Uterus (tissue), 4 donors: ENCODE results near the gene SLC48A1. TPM values are rescaled to one million over a fixed set of nuclear protein-coding genes. Genes with fewer than 3 reads are reported as not detected.

Experiments used
- DNase-seq, 2 donors: peaks; one replicate each; pipeline ENCODE4 v3.0.0-alpha.2; 2019 to 2020
- H3K27ac ChIP-seq, 2 donors: fragments of 200-600 bp; sonication (generic); 1 replicate in 1 of 2; 2 replicates in 1 of 2; pipeline ENCODE4 v1.5.1; 2016 to 2018
- H3K27me3 ChIP-seq, 2 donors: fragments of 200-600 bp; sonication (generic); one replicate each; pipeline ENCODE4 v1.5.1; 2018 to 2019; ENCODE audit warnings: control low read depth in 1 of 2
- H3K36me3 ChIP-seq, 2 donors: fragments of 200-600 bp; sonication (generic); one replicate each; pipeline ENCODE4 v1.5.1; 2019; ENCODE audit warnings: control low read depth in 1 of 2
- H3K4me1 ChIP-seq, 2 donors: fragments of 200-600 bp; sonication (generic); one replicate each; pipeline ENCODE4 v1.5.1; 2018 to 2019; ENCODE audit warnings: control low read depth in 1 of 2
- H3K4me3 ChIP-seq, 2 donors: fragments of 200-600 bp; sonication (generic); 1 replicate in 1 of 2; 2 replicates in 1 of 2; pipeline ENCODE4 v1.5.1; 2018 to 2019; ENCODE audit warnings: mild to moderate bottlenecking in 1 of 2
- H3K9me3 ChIP-seq, 2 donors: fragments of 200-600 bp; sonication (generic); one replicate each; pipeline ENCODE4 v1.5.1; 2019; ENCODE audit warnings: control low read depth in 1 of 2
- POLR2A ChIP-seq, 2 donors: fragments of 450-650 bp; IDR thresholded peaks; one replicate each; pipeline ENCODE4 v1.6.1; 2016; ENCODE audit warnings: antibody characterized with exemption in 2 of 2, mild to moderate bottlenecking in 1 of 2, moderate library complexity in 1 of 2
- intact Hi-C: fragments of 100-400 bp; cut with DNase I; formaldehyde crosslinking; loops from one replicate; pipeline ENCODE4 v1.15.1; 2023; ENCODE audit warnings: low total_unique reads
- total RNA-seq, 4 donors: library from RNA; depleted of rRNA in 3 of 4; stranded (reverse); fragments of >200 nt in 3 of 4; gene quantifications; one replicate each; pipeline versions ENCODE4 v1.1.0 to v1.2.4, GENCODE V29; 2014 to 2023
- TF ChIP-seq, protein P1 (sequence below), 4 experiments: fragments of 200-600 bp in 2 of 4; fragments of 450-650 bp in 2 of 4; sonication (generic) in 2 of 4; IDR thresholded peaks; one replicate each; pipeline ENCODE4 v1.5.1; 2016 to 2019; ENCODE audit warnings: antibody characterized with exemption in 4 of 4, mild to moderate bottlenecking in 2 of 4, moderate library complexity in 1 of 4
- donor health status: DM: yes; HTN: yes; CAD: no.

The SLC48A1 gene
- total RNA-seq, 4 donors from 2014 or later = 1.3 to 50.5 (median 15.4) TPM

DNA sequence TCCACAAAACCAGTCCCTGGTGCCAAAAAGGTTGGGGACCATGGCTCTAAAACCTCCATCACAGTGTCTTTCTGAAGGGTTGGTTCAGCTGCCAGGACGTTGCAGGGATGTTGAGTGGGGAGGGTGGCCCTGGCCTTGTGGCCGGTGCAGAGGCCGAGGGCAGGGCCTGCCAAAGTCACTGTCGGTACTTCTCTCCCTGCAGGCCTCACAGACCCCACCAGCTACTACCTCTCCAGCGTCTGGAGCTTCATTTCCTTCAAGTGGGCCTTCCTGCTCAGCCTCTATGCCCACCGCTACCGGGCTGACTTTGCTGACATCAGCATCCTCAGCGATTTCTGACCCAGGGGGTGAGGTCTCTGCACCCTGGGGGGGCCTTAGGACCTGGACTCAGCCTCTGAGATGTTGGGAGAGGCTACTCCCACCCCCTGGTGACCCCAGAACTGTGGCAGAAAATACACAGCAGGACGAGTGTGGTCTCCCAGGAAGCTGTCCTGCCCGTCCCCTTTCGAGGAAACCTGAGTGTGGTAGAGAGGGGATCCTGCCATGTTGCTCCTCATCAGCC lies 7.0 kb downstream of the SLC48A1 start:
- Histone ChIP-seq H3K27me3 (no peaks in the 10 kb centered on the region), H3K4me3 (no peak overlapping the region), H3K9me3 (no peaks in the 10 kb centered on the region), H3K4me1 (no peaks in the 10 kb centered on the region), H3K27ac (peak overlapping the region in 1 of 2 donors; percentile 28), H3K36me3 (no peaks in the 10 kb centered on the region)
- TF ChIP-seq POLR2A (IDR thresholded peaks at IDR 0.05) = no peak
- TF ChIP-seq, protein P1, sequence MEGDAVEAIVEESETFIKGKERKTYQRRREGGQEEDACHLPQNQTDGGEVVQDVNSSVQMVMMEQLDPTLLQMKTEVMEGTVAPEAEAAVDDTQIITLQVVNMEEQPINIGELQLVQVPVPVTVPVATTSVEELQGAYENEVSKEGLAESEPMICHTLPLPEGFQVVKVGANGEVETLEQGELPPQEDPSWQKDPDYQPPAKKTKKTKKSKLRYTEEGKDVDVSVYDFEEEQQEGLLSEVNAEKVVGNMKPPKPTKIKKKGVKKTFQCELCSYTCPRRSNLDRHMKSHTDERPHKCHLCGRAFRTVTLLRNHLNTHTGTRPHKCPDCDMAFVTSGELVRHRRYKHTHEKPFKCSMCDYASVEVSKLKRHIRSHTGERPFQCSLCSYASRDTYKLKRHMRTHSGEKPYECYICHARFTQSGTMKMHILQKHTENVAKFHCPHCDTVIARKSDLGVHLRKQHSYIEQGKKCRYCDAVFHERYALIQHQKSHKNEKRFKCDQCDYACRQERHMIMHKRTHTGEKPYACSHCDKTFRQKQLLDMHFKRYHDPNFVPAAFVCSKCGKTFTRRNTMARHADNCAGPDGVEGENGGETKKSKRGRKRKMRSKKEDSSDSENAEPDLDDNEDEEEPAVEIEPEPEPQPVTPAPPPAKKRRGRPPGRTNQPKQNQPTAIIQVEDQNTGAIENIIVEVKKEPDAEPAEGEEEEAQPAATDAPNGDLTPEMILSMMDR (IDR thresholded peaks at IDR 0.05) = no peak
- DNase-seq = no peak
- intact Hi-C loops = loop anchor here (5.0 to 10.0 kb wide), 2 partner anchors 55 to 63 kb away; no protein-coding TSS in a partner anchor

DNA sequence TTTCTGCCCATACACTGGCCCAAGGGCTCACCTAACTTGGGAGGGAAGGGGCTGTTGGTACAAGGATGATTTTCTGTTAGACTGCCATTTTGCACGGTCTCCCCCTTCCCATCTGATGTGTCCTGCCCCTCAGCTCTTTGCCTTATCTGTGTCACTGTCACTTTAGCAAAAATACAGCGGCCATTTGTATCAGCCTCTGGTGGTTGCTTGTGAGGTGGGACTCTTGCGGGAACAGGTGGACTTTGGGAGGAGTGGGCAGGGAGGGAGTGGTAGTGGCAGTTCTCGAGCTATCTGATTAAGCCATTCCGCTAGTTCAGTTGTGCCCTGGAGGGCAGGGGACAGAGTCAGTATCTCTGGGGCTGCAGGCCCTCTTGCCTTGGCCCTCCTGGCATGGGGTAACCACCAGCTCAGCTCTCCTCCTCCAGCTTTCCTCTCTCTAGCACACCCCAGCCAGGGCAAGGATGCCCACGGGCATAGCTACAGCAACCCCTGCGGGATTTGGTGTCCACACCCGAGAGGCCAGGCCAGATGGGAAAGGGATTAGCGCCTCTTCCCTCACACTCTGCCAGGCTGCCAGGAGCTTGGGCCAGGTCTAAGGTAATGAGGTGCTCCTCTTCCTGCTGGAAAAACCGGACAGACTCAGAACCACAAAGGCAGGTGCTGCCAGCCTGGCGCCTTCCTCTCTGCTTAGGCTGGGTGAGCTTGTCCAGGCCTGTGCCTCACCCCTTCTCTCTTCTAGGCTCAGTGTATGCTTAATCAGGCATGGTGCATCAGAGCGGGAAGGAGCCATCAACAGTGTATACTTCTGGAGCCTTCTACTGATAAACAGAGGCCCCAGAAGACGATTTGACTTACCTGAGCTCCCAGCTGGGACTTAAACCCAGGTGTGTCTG lies 8.7 kb downstream of the SLC48A1 start:
- Histone ChIP-seq H3K4me1 (no peaks in the 10 kb centered on the region), H3K27me3 (no peaks in the 10 kb centered on the region), H3K27ac (no peak overlapping the region), H3K36me3 (no peaks in the 10 kb centered on the region), H3K4me3 (no peak overlapping the region), H3K9me3 (no peaks in the 10 kb centered on the region)
- no peak for TF ChIP-seq POLR2A (IDR thresholded peaks at IDR 0.05)
- TF ChIP-seq, protein P1 (IDR thresholded peaks at IDR 0.05) = no peak
- DNase-seq = no peak
- intact Hi-C loops = loop anchor here (10.0 kb wide), 1 partner anchor 53 kb away; no protein-coding TSS in a partner anchor

DNA sequence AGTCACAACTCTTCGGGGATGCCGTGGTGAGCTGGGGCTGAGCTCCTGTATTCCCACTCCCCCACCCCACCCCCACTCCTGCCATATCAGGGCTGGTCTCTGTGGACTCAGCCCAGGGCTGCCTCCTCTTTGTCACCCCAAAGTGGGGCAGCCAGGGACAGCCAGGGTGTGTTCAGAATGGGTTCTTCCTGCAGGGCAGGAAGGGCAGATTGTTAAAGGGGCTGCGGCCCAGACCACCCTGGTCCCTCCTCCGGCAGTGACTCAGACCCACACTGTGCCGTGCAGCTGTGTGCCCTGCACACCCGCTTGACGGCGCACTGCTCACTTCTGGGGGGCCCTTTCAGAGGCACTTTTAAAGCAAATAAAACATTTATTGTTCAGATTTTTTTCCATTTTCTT lies 9.3 kb downstream of the SLC48A1 start:
- intact Hi-C loops = loop anchor here (10.0 kb wide), 1 partner anchor 52 kb away; no protein-coding TSS in a partner anchor
- no peak for DNase-seq
- H3K4me1 ChIP-seq = no peaks in the 10 kb centered on the region
- no peak overlapping the region for H3K4me3 ChIP-seq
- no peaks in the 10 kb centered on the region for H3K9me3 ChIP-seq
- no peaks in the 10 kb centered on the region for H3K27me3 ChIP-seq
- no peak overlapping the region for H3K27ac ChIP-seq
- H3K36me3 ChIP-seq = no peaks in the 10 kb centered on the region
- no peak for TF ChIP-seq POLR2A (IDR thresholded peaks at IDR 0.05)
- TF ChIP-seq, protein P1 (IDR thresholded peaks at IDR 0.05) = no peak

DNA sequence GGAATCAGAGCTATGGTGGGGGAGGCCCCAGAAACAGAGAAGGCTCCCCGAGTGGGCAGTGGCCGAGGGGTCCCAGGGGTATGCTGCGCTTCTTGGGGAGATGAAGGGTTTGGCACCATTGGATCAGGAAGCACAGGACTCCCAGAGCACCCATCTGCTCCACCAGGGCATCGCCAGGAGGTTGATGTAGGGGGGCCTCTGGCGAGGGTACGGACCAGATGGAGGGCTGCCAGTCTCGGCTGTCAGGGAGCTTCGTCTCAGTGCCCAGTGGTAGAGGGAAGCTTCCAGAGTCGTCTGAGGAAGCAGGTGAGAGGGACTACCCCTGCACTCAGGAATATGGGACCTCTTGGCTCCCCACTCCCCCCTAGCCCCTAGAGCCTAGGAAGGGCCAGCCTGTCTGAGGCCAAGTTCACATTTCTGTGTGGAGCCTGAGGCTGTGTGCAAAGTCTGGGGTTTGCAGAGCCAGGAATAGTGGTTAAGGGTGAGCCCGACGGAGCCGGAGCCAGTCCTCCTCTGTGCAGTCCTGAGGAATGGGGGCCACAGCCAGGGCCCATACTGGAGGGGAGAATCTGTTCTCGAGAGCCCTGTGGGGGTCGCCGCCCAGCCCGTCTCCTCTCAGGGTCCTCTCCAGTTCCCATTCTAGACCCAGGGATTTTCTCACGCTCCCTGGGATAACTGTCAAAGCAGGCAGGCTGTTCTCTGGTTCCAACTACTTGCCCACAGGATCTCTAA lies 10.2 kb downstream of the SLC48A1 start:
- Histone ChIP-seq H3K36me3 (no peaks in the 10 kb centered on the region), H3K4me1 (no peaks in the 10 kb centered on the region), H3K9me3 (no peaks in the 10 kb centered on the region), H3K4me3 (no peak overlapping the region), H3K27me3 (no peaks in the 10 kb centered on the region), H3K27ac (no peak overlapping the region)
- no peak for TF ChIP-seq POLR2A (IDR thresholded peaks at IDR 0.05)
- TF ChIP-seq, protein P1 (IDR thresholded peaks at IDR 0.05) = no peak
- DNase-seq = no peak
- intact Hi-C loops = loop anchor here (10.0 kb wide), 1 partner anchor 52 kb away; no protein-coding TSS in a partner anchor
